ENCODE measurements around the gene CLMP.

CLMP gene, protein sequence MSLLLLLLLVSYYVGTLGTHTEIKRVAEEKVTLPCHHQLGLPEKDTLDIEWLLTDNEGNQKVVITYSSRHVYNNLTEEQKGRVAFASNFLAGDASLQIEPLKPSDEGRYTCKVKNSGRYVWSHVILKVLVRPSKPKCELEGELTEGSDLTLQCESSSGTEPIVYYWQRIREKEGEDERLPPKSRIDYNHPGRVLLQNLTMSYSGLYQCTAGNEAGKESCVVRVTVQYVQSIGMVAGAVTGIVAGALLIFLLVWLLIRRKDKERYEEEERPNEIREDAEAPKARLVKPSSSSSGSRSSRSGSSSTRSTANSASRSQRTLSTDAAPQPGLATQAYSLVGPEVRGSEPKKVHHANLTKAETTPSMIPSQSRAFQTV

DNA sequence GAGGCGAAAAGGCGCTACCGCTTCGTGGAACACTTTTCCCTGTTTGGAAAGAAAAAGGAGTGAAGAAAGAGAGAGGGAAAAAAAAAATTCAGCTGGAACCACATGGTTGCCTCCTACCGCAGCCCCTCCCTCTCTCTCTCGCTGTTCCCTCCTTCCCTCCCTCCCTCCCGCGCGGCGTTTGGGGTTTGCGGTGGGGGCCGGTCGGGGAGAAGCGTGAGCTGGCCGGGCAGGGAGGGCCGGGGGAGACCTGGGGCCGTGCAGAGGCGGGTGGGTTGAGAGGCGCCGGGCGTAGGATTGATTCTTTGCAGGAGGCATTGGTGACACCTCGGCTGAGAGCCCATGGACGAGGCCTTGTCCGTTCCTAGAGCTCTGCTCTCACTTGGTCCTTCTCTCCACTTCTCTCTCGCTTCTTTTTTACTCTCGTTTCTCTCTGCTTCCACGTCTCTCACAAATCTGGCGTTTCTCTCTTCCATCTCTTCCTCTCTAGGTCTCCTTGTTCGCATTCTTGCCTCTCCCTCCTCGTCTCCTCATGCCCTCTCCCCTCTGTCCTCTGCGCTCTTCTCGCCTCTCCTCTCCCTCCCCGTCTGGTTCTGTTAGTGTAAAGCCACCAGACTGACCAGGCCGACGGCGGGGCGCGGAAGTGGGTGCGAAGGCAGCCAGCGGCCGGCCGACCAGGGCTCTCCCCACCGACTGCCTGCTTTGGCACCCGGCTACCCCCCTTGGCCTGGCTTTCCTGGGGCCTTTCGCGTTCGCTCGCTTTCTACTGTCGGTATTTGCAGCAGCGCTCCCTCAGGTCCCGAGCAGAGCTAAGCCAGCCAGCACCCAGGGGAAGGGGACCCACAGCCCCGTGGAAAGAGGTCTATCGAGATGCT is at the start of gene CLMP:
CLMP (minus strand) TSS at position 61 of the 872 bp plus-strand sequence. CDS start 308 bp downstream, outside the sequence.
- Histone ChIP-seq H3K27me3 (ENCODE audit: insufficient read depth, low read length) (peaks cover 54% of the 10 kb centered on the region), H3K27ac (ENCODE audit: low read length) (peak within 1 kb of the TSS; percentile 43), H3K9me3 (ENCODE audit: insufficient read depth, low read depth, low read length) (no peaks in the 10 kb centered on the region), H3K4me3 (ENCODE audit: low read length) (peak within 1 kb of the TSS; percentile 75), H3K4me1 (ENCODE audit: insufficient read depth, low read length) (peaks cover 32% of the 10 kb centered on the region), H3K9ac (ENCODE audit: low read depth, low read length) (peak within 1 kb of the TSS; percentile 80), H3K36me3 (ENCODE audit: insufficient read depth, low read depth, low read length) (peaks cover 4% of the 10 kb centered on the region; the same call in 1 of the 2 replicates)

GRCh38 chr11:123241874-123242543 is 47.0 kb upstream of the CLMP start:
- H3K9ac ChIP-seq (ENCODE audit: low read depth, low read length): no peak overlapping the region
- no peak overlapping the region for H3K27ac ChIP-seq (ENCODE audit: low read length)
- H3K4me1 ChIP-seq (ENCODE audit: insufficient read depth, low read length): peaks cover 11% of the 10 kb centered on the region; the same call in 1 of the 2 replicates
- no peaks in the 10 kb centered on the region for H3K9me3 ChIP-seq (ENCODE audit: insufficient read depth, low read depth, low read length)
- no peak overlapping the region for H3K4me3 ChIP-seq (ENCODE audit: low read length)
- no peaks in the 10 kb centered on the region for H3K36me3 ChIP-seq (ENCODE audit: insufficient read depth, low read depth, low read length)
- H3K27me3 ChIP-seq (ENCODE audit: insufficient read depth, low read length): no peaks in the 10 kb centered on the region

- no peaks in the 10 kb centered on the region for H3K27me3 ChIP-seq (ENCODE audit: insufficient read depth, low read length)
- H3K4me1 ChIP-seq (ENCODE audit: insufficient read depth, low read length): peaks cover 11% of the 10 kb centered on the region; the same call in 1 of the 2 replicates
- no peaks in the 10 kb centered on the region for H3K36me3 ChIP-seq (ENCODE audit: insufficient read depth, low read depth, low read length)
- H3K9me3 ChIP-seq (ENCODE audit: insufficient read depth, low read depth, low read length): no peaks in the 10 kb centered on the region
- H3K27ac ChIP-seq (ENCODE audit: low read length): no peak overlapping the region
- no peak overlapping the region for H3K4me3 ChIP-seq (ENCODE audit: low read length)
- no peak overlapping the region for H3K9ac ChIP-seq (ENCODE audit: low read depth, low read length)
Measured at GRCh38 chr11:123241294-123241693, 46.2 kb upstream of the CLMP start.

GRCh38 chr11:123239191-123240150 is 44.4 kb upstream of the CLMP start:
- Histone ChIP-seq H3K9me3 (ENCODE audit: insufficient read depth, low read depth, low read length) (no peaks in the 10 kb centered on the region), H3K4me1 (ENCODE audit: insufficient read depth, low read length) (peaks cover 11% of the 10 kb centered on the region; the same call in 1 of the 2 replicates), H3K27ac (ENCODE audit: low read length) (no peak overlapping the region), H3K27me3 (ENCODE audit: insufficient read depth, low read length) (no peaks in the 10 kb centered on the region), H3K9ac (ENCODE audit: low read depth, low read length) (no peak overlapping the region), H3K36me3 (ENCODE audit: insufficient read depth, low read depth, low read length) (no peaks in the 10 kb centered on the region), H3K4me3 (ENCODE audit: low read length) (no peak overlapping the region)

DNA sequence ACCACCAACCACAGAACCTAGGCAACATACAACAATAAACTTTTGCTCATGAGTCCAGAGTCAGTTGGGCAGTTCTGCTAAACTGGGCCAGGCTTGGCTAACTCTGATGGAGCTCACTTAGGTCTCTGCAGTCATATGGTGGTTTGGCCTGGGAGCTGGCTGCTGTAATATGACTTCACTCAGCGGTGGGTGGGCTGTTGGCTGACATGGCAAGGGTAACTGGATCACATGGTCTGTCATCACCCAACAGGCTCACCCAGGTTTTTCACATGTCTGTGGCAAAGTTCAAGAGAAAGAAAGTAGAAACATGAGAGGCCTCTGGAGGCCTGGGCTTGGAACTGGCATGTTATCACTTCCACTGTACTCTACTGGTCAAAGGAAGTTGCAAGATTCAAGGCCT is 43.2 kb upstream of the CLMP start:
- no peak overlapping the region for H3K27ac ChIP-seq (ENCODE audit: low read length)
- H3K4me3 ChIP-seq (ENCODE audit: low read length): no peak overlapping the region
- peaks cover under 1% of the 10 kb centered on the region; the same call in 1 of the 2 replicates for H3K4me1 ChIP-seq (ENCODE audit: insufficient read depth, low read length)
- H3K9ac ChIP-seq (ENCODE audit: low read depth, low read length): no peak overlapping the region
- H3K36me3 ChIP-seq (ENCODE audit: insufficient read depth, low read depth, low read length): no peaks in the 10 kb centered on the region
- no peaks in the 10 kb centered on the region for H3K9me3 ChIP-seq (ENCODE audit: insufficient read depth, low read depth, low read length)
- H3K27me3 ChIP-seq (ENCODE audit: insufficient read depth, low read length): no peaks in the 10 kb centered on the region

GRCh38 chr11:123236879-123237278 is 41.8 kb upstream of the CLMP start:
- Histone ChIP-seq H3K27me3 (ENCODE audit: insufficient read depth, low read length) (no peaks in the 10 kb centered on the region), H3K4me3 (ENCODE audit: low read length) (no peak overlapping the region), H3K9me3 (ENCODE audit: insufficient read depth, low read depth, low read length) (no peaks in the 10 kb centered on the region), H3K9ac (ENCODE audit: low read depth, low read length) (no peak overlapping the region), H3K4me1 (ENCODE audit: insufficient read depth, low read length) (no peaks in the 10 kb centered on the region), H3K27ac (ENCODE audit: low read length) (no peak overlapping the region), H3K36me3 (ENCODE audit: insufficient read depth, low read depth, low read length) (no peaks in the 10 kb centered on the region)

- Histone ChIP-seq H3K9ac (ENCODE audit: low read depth, low read length) (no peak overlapping the region), H3K4me1 (ENCODE audit: insufficient read depth, low read length) (no peaks in the 10 kb centered on the region), H3K27me3 (ENCODE audit: insufficient read depth, low read length) (no peaks in the 10 kb centered on the region), H3K27ac (ENCODE audit: low read length) (no peak overlapping the region), H3K36me3 (ENCODE audit: insufficient read depth, low read depth, low read length) (no peaks in the 10 kb centered on the region), H3K4me3 (ENCODE audit: low read length) (no peak overlapping the region), H3K9me3 (ENCODE audit: insufficient read depth, low read depth, low read length) (no peaks in the 10 kb centered on the region)
Measured at GRCh38 chr11:123235656-123236261, 40.7 kb upstream of the CLMP start.

- H3K4me3 ChIP-seq (ENCODE audit: low read length): no peak overlapping the region
- H3K4me1 ChIP-seq (ENCODE audit: insufficient read depth, low read length): no peaks in the 10 kb centered on the region
- H3K27me3 ChIP-seq (ENCODE audit: insufficient read depth, low read length): no peaks in the 10 kb centered on the region
- H3K9ac ChIP-seq (ENCODE audit: low read depth, low read length): no peak overlapping the region
- no peak overlapping the region for H3K27ac ChIP-seq (ENCODE audit: low read length)
- no peaks in the 10 kb centered on the region for H3K36me3 ChIP-seq (ENCODE audit: insufficient read depth, low read depth, low read length)
- H3K9me3 ChIP-seq (ENCODE audit: insufficient read depth, low read depth, low read length): no peaks in the 10 kb centered on the region
Measured at GRCh38 chr11:123235117-123235655, 40.1 kb upstream of the CLMP start.

GRCh38 chr11:123233975-123234334 is 38.9 kb upstream of the CLMP start:
- H3K9me3 ChIP-seq (ENCODE audit: insufficient read depth, low read depth, low read length): no peaks in the 10 kb centered on the region
- no peak overlapping the region for H3K4me3 ChIP-seq (ENCODE audit: low read length)
- H3K4me1 ChIP-seq (ENCODE audit: insufficient read depth, low read length): 0 out of 2 replicates have a peak, but pooled peaks cover 2% of the 10 kb centered on the region
- H3K27me3 ChIP-seq (ENCODE audit: insufficient read depth, low read length): no peaks in the 10 kb centered on the region
- H3K36me3 ChIP-seq (ENCODE audit: insufficient read depth, low read depth, low read length): no peaks in the 10 kb centered on the region
- H3K9ac ChIP-seq (ENCODE audit: low read depth, low read length): no peak overlapping the region
- H3K27ac ChIP-seq (ENCODE audit: low read length): no peak overlapping the region

- H3K4me3 ChIP-seq (ENCODE audit: low read length): no peak overlapping the region
- no peak overlapping the region for H3K27ac ChIP-seq (ENCODE audit: low read length)
- peaks cover 7% of the 10 kb centered on the region; the same call in 1 of the 2 replicates for H3K4me1 ChIP-seq (ENCODE audit: insufficient read depth, low read length)
- H3K36me3 ChIP-seq (ENCODE audit: insufficient read depth, low read depth, low read length): no peaks in the 10 kb centered on the region
- no peaks in the 10 kb centered on the region for H3K27me3 ChIP-seq (ENCODE audit: insufficient read depth, low read length)
- no peaks in the 10 kb centered on the region for H3K9me3 ChIP-seq (ENCODE audit: insufficient read depth, low read depth, low read length)
- H3K9ac ChIP-seq (ENCODE audit: low read depth, low read length): no peak overlapping the region
Measured at GRCh38 chr11:123233280-123233974, 38.4 kb upstream of the CLMP start.

Data from iPS-20b (cell line).